Measurements from ENCODE around the gene NCK2. TPM values are rescaled to one million over a fixed set of nuclear protein-coding genes. Genes with fewer than 3 reads are reported as not detected.
A peak's percentile ranks its signal among the peaks of the same experiment; 100 is the strongest.

The NCK2 gene
- total RNA-seq, 1 donor from 2014 or later: 86.2 TPM

DNA sequence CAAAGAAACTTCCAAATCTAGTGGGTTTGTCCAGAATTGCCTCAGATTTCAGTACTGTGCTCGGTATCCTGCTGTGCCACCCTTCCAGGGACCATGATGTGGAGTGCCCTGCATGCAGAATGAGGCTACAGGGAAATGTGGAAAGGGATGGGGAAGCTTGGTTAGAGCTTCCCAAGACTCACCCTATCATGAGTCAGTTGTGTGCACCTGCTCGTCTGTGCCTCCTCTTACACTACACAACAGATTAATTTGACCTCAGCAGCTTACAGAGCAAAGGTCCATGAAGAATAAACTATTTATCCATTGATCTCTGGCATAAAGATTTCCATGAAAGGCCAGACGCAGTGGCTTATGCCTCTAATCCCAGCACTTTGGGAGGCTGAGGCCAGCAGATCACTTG lies 21.3 kb upstream of the NCK2 start:
- no peak overlapping the region for H3K27ac Mint-ChIP-seq
- intact Hi-C loops (cut with micrococcal nuclease): no loop called here
- H3K36me3 Mint-ChIP-seq (ENCODE audit: low read depth): peaks cover 6% of the 10 kb centered on the region
- no peak overlapping the region for H3K4me3 Mint-ChIP-seq
- peaks cover 8% of the 10 kb centered on the region for H3K9me3 Mint-ChIP-seq
- H3K4me1 Mint-ChIP-seq: peaks cover 14% of the 10 kb centered on the region
- H3K27me3 Mint-ChIP-seq: peaks cover 2% of the 10 kb centered on the region
- peak; percentile 44 for DNase-seq

DNA sequence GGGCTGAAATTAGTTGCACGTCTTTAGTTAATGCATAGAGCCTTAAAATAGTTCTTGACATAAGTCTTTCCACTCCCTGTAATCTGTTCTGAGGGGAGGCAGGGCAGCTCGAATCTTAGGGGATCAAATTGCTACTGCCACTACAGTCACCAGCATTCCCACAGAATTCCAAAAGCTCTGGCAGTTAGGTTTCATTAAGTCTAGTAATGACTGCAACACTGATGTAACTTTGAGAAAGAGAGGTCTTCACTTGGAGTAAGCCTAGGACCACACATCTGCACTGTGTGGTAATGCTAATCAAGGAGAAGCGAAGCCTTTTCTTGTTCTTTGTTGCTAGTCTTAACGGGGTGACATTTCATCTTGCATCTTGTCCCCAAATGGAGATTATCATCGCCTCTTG lies 19.3 kb upstream of the NCK2 start:
- DNase-seq: peak; percentile 20
- no peak overlapping the region for H3K27ac Mint-ChIP-seq
- H3K27me3 Mint-ChIP-seq: no peaks in the 10 kb centered on the region
- peaks cover 12% of the 10 kb centered on the region for H3K4me1 Mint-ChIP-seq
- peaks cover 6% of the 10 kb centered on the region for H3K36me3 Mint-ChIP-seq (ENCODE audit: low read depth)
- intact Hi-C loops (cut with micrococcal nuclease): no loop called here
- no peak overlapping the region for H3K4me3 Mint-ChIP-seq
- H3K9me3 Mint-ChIP-seq: peaks cover 8% of the 10 kb centered on the region

DNA sequence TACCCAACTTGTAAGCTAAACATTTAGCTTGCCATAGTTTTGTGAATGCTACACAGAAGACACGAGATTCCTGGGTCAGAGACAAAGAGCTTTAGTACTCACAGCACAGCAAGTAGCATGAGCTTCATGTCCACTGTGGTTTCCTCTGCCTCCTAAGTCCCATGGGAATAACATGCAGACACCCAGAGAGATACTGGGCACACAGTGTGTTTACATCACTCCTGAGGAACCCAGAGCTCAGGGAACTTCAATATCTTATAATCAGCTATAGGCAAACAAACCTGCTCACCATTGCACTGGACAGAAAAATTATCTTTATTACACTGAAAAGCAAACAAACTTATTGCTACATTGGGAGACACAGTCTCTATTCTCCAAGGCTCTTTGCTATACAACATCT lies 14.5 kb upstream of the NCK2 start:
- no peaks in the 10 kb centered on the region for H3K27me3 Mint-ChIP-seq
- peaks cover 6% of the 10 kb centered on the region for H3K36me3 Mint-ChIP-seq (ENCODE audit: low read depth)
- intact Hi-C loops (cut with micrococcal nuclease): no loop called here
- no peak overlapping the region for H3K4me3 Mint-ChIP-seq
- peaks cover 19% of the 10 kb centered on the region for H3K4me1 Mint-ChIP-seq
- H3K9me3 Mint-ChIP-seq: peaks cover 8% of the 10 kb centered on the region
- H3K27ac Mint-ChIP-seq: no peak overlapping the region
- DNase-seq: no peak

DNA sequence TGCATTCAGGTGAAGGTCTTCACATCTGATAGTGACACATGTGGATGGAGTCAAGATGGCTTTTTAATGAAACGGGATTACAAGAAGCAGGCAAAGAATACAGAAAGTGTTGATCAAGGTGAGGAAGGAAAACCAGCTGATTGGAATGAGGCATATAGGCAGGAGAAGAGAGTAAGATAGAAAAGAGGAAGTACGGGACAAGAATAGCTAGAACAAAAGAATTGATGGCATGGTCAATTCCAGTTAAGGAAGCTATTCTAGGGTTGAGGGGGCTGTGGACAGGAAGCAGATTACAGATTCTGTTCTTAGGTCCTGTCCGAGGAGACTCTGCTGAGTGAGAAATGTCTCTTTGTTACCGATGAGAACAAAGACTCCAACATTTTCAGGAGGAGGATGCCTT lies 13.2 kb upstream of the NCK2 start:
- no peak overlapping the region for H3K27ac Mint-ChIP-seq
- intact Hi-C loops (cut with micrococcal nuclease): no loop called here
- H3K27me3 Mint-ChIP-seq: no peaks in the 10 kb centered on the region
- peaks cover 27% of the 10 kb centered on the region for H3K4me1 Mint-ChIP-seq
- H3K9me3 Mint-ChIP-seq: peaks cover 8% of the 10 kb centered on the region
- peaks cover 5% of the 10 kb centered on the region for H3K36me3 Mint-ChIP-seq (ENCODE audit: low read depth)
- H3K4me3 Mint-ChIP-seq: no peak overlapping the region
- DNase-seq: no peak

DNA sequence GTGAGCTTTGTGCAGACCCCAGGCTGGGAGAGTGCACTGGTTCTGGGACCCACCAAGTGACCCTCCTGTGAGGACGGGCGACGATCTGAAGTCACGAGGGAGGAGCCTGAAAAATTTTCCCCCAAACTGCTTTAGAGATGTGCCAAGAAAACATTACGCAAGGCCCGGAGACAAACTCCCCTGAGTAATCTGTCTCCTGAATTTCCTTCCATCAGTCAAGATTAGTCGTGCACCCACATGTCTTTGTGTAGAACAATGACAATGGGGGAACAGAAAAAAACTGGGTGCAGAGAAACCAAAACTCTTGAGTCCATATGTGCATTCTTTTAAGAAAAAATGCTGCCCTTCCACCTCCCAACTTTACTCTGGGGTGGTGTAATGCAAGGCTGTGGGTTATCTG lies 12.6 kb upstream of the NCK2 start:
- Mint-ChIP-seq H3K4me3 (no peak overlapping the region), H3K4me1 (peaks cover 27% of the 10 kb centered on the region), H3K27ac (no peak overlapping the region), H3K27me3 (no peaks in the 10 kb centered on the region), H3K36me3 (ENCODE audit: low read depth) (no peaks in the 10 kb centered on the region), H3K9me3 (peaks cover 2% of the 10 kb centered on the region)
- DNase-seq: no peak
- intact Hi-C loops (cut with micrococcal nuclease): no loop called here

DNA sequence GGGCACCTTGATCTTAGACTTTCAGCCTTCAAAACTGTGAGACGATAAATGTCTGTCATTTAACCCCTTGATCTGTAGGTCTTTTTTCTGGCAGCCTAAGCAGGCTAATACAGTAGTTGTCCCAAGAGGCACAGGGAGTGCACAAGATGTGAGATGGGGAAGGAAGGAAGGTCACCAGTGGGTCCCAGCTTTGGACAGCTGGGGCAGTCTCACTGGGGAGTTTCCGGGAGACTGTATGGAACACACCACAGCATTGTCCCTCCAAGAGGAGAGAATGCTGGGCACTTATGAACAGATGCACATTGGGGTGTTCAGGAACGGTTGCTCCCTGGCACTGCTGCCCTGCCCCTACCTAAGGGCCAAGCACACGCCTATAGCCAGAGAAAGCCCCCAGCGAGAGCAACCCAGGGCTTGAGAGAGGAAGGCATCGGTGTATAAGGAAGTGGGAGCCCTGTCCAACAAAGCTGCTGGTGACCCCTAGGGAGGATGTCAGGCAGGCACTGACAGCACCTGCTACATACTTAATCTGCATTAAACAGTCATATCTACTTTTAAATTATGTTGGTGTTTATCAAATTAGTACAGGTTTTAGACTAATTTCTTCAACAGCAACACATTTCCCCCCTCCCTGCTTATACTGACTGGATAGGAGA lies 11.6 kb upstream of the NCK2 start:
- Mint-ChIP-seq H3K4me3 (no peak overlapping the region), H3K36me3 (ENCODE audit: low read depth) (no peaks in the 10 kb centered on the region), H3K9me3 (no peaks in the 10 kb centered on the region), H3K27me3 (no peaks in the 10 kb centered on the region), H3K4me1 (peaks cover 30% of the 10 kb centered on the region), H3K27ac (no peak overlapping the region)
- intact Hi-C loops (cut with micrococcal nuclease): no loop called here
- no peak for DNase-seq

DNA sequence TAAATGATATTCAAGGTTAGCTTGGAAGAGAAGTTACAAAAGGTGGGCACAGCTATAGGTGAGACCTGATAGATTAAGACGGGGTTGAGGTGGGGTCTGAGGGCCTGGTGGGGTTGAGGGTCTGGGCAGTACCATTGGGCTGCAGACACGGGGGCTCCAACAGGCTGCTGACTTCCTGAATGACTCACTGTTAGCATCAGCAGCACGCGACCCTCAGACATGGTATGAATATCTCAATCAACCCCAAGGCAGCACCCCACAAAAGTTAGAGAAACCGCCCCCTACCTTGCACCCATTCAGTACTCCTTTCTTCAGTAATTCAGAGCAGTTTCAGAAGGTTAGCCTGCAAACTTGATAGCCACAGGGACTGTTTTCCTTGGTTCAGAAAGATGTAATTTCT lies 10.8 kb upstream of the NCK2 start:
- no peak overlapping the region for H3K27ac Mint-ChIP-seq
- no peak for DNase-seq
- H3K36me3 Mint-ChIP-seq (ENCODE audit: low read depth): no peaks in the 10 kb centered on the region
- peaks cover 38% of the 10 kb centered on the region for H3K4me1 Mint-ChIP-seq
- no peaks in the 10 kb centered on the region for H3K27me3 Mint-ChIP-seq
- intact Hi-C loops (cut with micrococcal nuclease): no loop called here
- no peaks in the 10 kb centered on the region for H3K9me3 Mint-ChIP-seq
- no peak overlapping the region for H3K4me3 Mint-ChIP-seq

DNA sequence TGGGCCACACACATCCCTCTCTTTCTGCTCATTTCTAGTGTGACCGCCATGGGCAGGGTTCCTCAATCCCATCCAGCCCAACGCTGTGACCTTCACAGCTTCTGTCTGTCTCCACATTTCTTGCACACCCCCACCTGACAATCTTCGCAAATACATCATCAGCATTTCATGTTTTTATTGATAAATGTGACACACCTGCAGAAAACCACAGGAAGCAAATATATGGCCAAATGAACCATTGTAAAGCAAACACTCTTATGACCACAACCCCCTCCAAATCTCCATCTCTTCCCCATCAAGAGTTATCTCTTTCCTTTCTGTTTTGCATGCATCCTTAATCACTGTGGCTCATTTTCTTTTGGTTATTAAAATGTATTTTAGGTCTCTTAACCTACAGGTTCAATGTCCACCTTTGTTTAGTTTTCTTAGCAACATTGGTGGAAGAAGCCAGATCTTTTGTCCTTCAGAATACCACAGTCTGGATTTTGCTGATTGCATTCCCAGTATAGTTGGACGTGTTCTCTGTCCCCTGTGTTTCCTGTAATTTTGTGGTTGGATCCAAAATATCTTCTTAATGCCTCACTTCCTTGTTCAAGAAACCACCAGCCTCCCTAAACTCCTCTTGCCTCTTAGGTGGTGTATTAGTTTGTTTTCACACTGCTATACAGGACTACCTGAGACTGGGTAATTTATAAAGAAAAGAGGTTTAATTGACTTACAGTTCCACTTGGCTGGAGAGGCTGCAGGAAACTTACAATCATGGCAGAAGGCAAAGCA lies 9.8 kb upstream of the NCK2 start:
- Mint-ChIP-seq H3K4me1 (peaks cover 48% of the 10 kb centered on the region), H3K27ac (no peak overlapping the region), H3K36me3 (ENCODE audit: low read depth) (no peaks in the 10 kb centered on the region), H3K4me3 (no peak overlapping the region), H3K27me3 (no peaks in the 10 kb centered on the region), H3K9me3 (no peaks in the 10 kb centered on the region)
- intact Hi-C loops (cut with micrococcal nuclease): loop anchor here (5.0 kb wide), 1 partner anchor 83 kb away; no protein-coding TSS in a partner anchor
- DNase-seq: no peak

DNA sequence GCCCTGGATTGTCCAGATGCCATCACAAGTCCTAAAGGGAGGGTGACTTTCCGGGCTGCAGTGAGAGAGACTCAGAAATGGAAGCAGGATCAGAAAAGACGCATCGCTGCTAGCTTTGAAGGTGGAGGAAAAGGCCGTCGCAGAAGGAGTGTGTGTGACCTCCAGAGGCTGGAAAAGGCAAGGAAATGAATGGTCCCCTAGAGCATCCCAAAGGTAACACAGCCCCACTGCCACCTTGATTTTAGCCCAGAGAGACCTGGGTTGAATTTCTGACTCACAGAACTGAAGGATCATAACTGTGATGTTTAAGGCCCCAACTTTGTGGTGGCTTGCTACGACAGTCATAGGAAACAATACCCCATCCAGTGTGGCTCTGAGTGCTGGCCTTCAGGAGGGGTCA lies 8.6 kb upstream of the NCK2 start:
- Mint-ChIP-seq H3K4me3 (no peak overlapping the region), H3K36me3 (ENCODE audit: low read depth) (no peaks in the 10 kb centered on the region), H3K4me1 (peaks cover 56% of the 10 kb centered on the region), H3K9me3 (no peaks in the 10 kb centered on the region), H3K27me3 (no peaks in the 10 kb centered on the region), H3K27ac (no peak overlapping the region)
- DNase-seq: no peak
- intact Hi-C loops (cut with micrococcal nuclease): loop anchor here (5.0 kb wide), 1 partner anchor 84 kb away; no protein-coding TSS in a partner anchor

DNA sequence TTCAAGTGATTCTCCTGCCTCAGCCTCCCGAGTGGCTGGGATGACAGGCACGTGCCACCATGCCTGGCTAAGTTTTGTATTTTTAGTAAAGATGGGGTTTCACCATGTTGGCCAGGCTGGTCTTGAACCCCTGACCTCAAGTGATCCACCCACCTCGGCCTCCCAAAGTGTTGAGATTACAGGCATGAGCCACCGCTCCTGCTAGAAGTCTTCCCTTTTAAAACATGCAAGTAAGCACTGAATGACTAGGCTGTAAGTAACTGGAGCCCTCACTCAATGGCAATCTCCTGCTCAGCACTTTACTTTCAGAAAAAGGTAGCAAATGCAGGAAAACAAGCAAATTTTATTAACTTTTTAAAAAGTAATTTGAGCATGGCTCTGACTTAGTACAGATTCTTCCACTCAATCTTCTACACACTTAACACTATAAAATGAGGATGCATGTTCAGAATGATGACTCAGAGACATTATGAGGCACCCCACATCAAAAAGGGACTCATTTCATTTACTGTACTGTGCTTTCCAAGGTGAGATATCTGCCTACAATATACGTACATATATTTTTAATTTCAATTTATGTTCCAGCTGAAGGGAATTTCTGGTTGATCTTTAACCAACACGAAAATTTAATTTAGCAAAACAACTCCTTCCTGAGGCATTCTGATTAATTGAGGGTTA lies 6.6 kb upstream of the NCK2 start:
- Mint-ChIP-seq H3K4me1 (peaks cover 70% of the 10 kb centered on the region), H3K27ac (peak overlapping the region; percentile 95), H3K4me3 (peak overlapping the region; percentile 67), H3K36me3 (ENCODE audit: low read depth) (no peaks in the 10 kb centered on the region), H3K27me3 (no peaks in the 10 kb centered on the region), H3K9me3 (peaks cover 4% of the 10 kb centered on the region)
- intact Hi-C loops (cut with micrococcal nuclease): loop anchor here (1.0 to 5.0 kb wide), 2 partner anchors 8 to 86 kb away; no protein-coding TSS in a partner anchor
- DNase-seq: peak; percentile 70

DNA sequence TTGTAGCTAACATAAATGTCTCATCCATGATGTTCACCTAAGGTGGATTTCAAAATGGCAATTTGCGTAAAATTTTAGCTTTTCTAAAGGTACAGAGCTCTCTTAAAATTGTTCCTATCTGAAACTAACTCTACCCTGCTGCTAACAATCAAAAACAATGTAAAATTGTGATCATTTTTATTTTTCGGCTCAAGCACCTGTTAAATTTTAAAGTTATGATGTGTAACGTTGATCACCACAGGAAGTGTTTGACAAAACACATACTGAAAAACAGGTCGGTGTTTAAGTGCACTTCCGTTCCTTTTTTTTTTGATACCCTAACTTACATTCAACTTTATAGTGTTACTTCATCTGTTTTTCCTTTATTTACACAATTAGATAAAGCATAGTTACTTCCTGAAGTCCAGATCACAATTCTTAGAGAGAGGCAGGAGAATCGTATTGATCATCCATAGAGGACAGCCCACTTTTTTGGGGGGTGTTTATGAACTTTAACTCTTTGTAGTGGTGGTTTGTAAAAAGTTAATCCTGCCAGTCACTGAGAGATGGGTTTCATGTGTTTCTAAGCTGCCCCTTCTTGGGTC lies 6.0 kb upstream of the NCK2 start:
- peak; percentile 68 for DNase-seq
- no peaks in the 10 kb centered on the region for H3K36me3 Mint-ChIP-seq (ENCODE audit: low read depth)
- intact Hi-C loops (cut with micrococcal nuclease): loop anchor here (1.0 to 5.0 kb wide), 2 partner anchors 8 to 86 kb away; no protein-coding TSS in a partner anchor
- H3K4me1 Mint-ChIP-seq: peaks cover 70% of the 10 kb centered on the region
- H3K27ac Mint-ChIP-seq: peak overlapping the region; percentile 95
- no peaks in the 10 kb centered on the region for H3K27me3 Mint-ChIP-seq
- peaks cover 4% of the 10 kb centered on the region for H3K9me3 Mint-ChIP-seq
- H3K4me3 Mint-ChIP-seq: peak overlapping the region; percentile 67

DNA sequence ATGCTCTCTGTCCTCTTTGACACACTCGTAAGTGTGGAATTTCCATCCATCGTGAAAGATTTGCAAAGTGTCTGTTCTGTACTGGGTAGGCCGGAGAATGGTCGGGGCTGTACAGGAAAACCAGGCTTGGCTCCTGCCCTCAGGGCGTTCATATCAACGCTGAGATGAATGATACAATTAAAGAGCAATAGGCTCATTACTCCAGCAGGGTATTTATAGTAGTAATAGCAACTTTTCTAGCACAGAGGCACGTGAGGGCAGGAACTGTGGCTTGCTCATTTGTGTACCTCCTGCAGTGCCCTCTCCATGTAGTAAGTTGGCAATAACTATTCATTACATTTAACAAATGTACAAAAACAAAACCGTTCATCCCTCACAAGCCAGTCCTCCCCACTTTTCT lies 5.3 kb upstream of the NCK2 start:
- peak overlapping the region; percentile 67 for H3K4me3 Mint-ChIP-seq
- intact Hi-C loops (cut with micrococcal nuclease): loop anchor here (5.0 kb wide), 1 partner anchor 87 kb away; no protein-coding TSS in a partner anchor
- H3K4me1 Mint-ChIP-seq: peaks cover 68% of the 10 kb centered on the region
- H3K27ac Mint-ChIP-seq: peak overlapping the region; percentile 95
- H3K27me3 Mint-ChIP-seq: no peaks in the 10 kb centered on the region
- DNase-seq: no peak
- no peaks in the 10 kb centered on the region for H3K36me3 Mint-ChIP-seq (ENCODE audit: low read depth)
- peaks cover 4% of the 10 kb centered on the region for H3K9me3 Mint-ChIP-seq

DNA sequence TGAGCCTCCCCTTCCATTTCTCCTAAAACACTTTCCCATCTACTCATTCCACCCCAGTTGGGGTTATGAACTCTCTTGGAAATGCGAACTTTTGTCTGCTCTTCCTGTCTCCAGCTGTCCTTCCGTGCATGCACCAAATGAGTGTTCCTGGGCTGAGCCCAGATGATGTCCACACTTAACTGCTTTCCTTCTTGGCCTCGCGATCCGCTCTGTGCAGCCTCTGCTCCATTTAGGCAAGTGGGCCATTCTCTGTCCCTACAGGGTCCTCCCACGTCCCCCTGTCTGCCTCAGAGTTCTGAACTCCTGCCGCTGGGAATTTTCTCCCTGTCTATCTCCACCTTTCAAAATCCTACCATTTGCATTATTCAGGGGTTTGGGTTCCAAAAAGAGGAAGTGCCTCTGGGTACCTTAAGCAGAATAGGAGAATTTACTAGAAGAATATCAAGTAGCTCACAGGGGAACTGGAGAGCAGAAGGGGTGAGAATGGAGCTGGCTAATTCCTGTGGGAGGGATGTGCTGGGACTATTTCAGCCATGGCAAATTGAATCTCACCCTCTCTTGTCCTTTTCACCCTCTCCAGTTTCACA lies 4.7 kb upstream of the NCK2 start:
- Mint-ChIP-seq H3K4me3 (peak overlapping the region; percentile 67), H3K9me3 (peaks cover 4% of the 10 kb centered on the region), H3K27me3 (no peaks in the 10 kb centered on the region), H3K27ac (peak overlapping the region; percentile 95), H3K4me1 (peaks cover 62% of the 10 kb centered on the region), H3K36me3 (ENCODE audit: low read depth) (no peaks in the 10 kb centered on the region)
- intact Hi-C loops (cut with micrococcal nuclease): loop anchor here (5.0 to 10.0 kb wide), 4 partner anchors 88 to 405 kb away; partner anchors contain the start of genes C2orf49 and FHL2
- DNase-seq: no peak

Measured in activated CD4-positive, alpha-beta T cell treated with anti-CD3 and anti-CD28 coated beads, Interleukin-2, amount 10 ng/mL, durations not matched to agents 24 days and 14 days (primary cell).